ENCODE results near the gene UBE2R2. TPM values are rescaled to one million over a fixed set of nuclear protein-coding genes. Genes with fewer than 3 reads are reported as not detected.

The UBE2R2 gene
- total RNA-seq, 2 experiments from 2014 or later: 22.7 to 24.5 TPM

- TF ChIP-seq, protein P1, sequence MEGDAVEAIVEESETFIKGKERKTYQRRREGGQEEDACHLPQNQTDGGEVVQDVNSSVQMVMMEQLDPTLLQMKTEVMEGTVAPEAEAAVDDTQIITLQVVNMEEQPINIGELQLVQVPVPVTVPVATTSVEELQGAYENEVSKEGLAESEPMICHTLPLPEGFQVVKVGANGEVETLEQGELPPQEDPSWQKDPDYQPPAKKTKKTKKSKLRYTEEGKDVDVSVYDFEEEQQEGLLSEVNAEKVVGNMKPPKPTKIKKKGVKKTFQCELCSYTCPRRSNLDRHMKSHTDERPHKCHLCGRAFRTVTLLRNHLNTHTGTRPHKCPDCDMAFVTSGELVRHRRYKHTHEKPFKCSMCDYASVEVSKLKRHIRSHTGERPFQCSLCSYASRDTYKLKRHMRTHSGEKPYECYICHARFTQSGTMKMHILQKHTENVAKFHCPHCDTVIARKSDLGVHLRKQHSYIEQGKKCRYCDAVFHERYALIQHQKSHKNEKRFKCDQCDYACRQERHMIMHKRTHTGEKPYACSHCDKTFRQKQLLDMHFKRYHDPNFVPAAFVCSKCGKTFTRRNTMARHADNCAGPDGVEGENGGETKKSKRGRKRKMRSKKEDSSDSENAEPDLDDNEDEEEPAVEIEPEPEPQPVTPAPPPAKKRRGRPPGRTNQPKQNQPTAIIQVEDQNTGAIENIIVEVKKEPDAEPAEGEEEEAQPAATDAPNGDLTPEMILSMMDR (IDR thresholded peaks at IDR 0.05): no peak
- intact Hi-C loops (cut with DNase I, micrococcal nuclease): no loop called here
- Histone ChIP-seq H3K4me3 (ENCODE audit: low read length) (no peak overlapping the region), H3K9me3 (ENCODE audit: control insufficient read depth in 1 of 2, insufficient read depth in 1 of 2, low read length in 2 of 2) (no peaks in the 10 kb centered on the region), H3K4me1 (ENCODE audit: insufficient read depth, low read length) (no peaks in the 10 kb centered on the region), H3K27me3 (ENCODE audit: control insufficient read depth in 1 of 2, insufficient read depth in 2 of 2, low read length in 2 of 2) (peaks cover 4 to 7% of the 10 kb centered on the region in 2 experiments), H3K36me3 (ENCODE audit: insufficient read depth, low read length) (no peaks in the 10 kb centered on the region), H3K27ac (ENCODE audit: low read depth in 1 of 2, low read length in 2 of 2) (no peak overlapping the region)
- no peaks in the 10 kb centered on the region for H3K36me3 Mint-ChIP-seq (ENCODE audit: low read depth)
- ChIA-PET POLR2A (no interaction called here), CTCF (no interaction called here)
- no peak overlapping the region for H3K27ac Mint-ChIP-seq
- DNase-seq (no peak), ATAC-seq (ENCODE audit: poor library complexity) (no peak)
- H3K27me3 Mint-ChIP-seq: peaks cover 26% of the 10 kb centered on the region
- no peaks in the 10 kb centered on the region for H3K4me1 Mint-ChIP-seq (ENCODE audit: low read depth)
- no peaks in the 10 kb centered on the region for H3K9me3 Mint-ChIP-seq
- H3K4me3 Mint-ChIP-seq: no peak overlapping the region
Observed at GRCh38 chr9:33797837-33798236, 19.1 kb upstream of the UBE2R2 start.

DNA sequence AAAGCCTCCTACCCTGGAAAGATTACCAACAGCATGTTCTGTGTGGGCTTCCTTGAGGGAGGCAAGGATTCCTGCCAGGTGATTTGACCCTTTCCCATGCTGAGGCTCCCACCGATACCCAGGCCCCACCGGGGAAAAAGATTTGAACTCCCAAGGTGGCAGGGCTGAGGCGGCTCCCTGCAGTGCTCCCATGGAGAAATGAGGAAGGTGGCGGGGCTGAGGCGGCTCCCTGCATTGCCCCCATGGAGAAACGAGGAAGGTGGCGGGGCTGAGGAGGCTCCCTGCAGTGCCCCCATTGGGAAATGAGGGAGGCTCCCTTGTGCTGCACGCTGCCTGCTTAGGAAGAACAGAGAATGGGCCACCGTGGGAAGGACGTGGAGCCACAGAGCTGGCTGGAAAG lies 18.4 kb upstream of the UBE2R2 start:
- intact Hi-C loops (cut with DNase I, micrococcal nuclease): no loop called here
- Histone ChIP-seq H3K36me3 (ENCODE audit: insufficient read depth, low read length) (no peaks in the 10 kb centered on the region), H3K4me1 (ENCODE audit: insufficient read depth, low read length) (no peaks in the 10 kb centered on the region), H3K27me3 (ENCODE audit: control insufficient read depth in 1 of 2, insufficient read depth in 2 of 2, low read length in 2 of 2) (peaks cover 4 to 7% of the 10 kb centered on the region in 2 experiments), H3K9me3 (ENCODE audit: control insufficient read depth in 1 of 2, insufficient read depth in 1 of 2, low read length in 2 of 2) (no peaks in the 10 kb centered on the region), H3K27ac (ENCODE audit: low read depth in 1 of 2, low read length in 2 of 2) (no peak overlapping the region), H3K4me3 (ENCODE audit: low read length) (no peak overlapping the region)
- POLR2A ChIA-PET: no interaction called here
- TF ChIP-seq, protein P1 (IDR thresholded peaks at IDR 0.05): no peak
- Mint-ChIP-seq H3K27me3 (peaks cover 26% of the 10 kb centered on the region), H3K4me3 (no peak overlapping the region), H3K36me3 (ENCODE audit: low read depth) (no peaks in the 10 kb centered on the region), H3K9me3 (no peaks in the 10 kb centered on the region), H3K4me1 (ENCODE audit: low read depth) (no peaks in the 10 kb centered on the region), H3K27ac (no peak overlapping the region)
- CTCF ChIA-PET: no interaction called here
- ATAC-seq (ENCODE audit: poor library complexity) (no peak), DNase-seq (no peak)

DNA sequence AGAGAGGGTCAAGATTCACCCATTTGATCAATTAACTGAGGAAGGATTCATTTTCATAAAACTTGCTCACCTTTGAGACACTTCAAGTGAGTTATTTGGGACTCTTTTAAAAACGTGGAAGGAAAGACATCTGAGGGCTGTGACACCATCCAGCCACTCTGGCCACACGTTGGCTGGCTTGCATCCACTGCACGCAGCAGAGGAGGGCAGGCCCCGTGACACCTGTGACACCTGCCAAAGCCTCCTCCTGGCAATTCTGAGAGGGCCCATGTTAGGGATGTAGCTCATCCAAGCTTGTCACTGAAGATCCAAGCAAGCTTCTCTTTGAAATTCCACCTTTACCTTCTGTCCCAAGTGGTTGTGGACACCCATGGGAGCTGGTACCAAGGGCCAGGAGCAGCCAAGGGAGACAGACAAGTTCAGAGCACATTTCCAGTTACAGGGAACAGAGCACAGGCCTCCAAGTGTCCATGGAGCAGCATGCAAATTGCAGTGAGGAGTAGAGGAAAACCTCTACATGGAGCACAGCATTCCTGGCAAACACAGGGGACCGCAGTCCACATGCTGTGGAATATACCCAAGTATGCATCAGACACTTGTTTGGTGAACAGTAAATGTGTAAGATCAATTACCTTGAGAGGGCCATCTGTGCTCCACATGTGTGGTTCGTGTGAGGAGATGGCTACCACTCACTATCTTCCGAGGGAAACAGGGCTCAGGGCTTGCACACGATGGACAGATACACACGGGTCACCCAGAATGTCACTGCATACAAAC lies 16.8 kb upstream of the UBE2R2 start:
- Mint-ChIP-seq H3K4me1 (ENCODE audit: low read depth) (no peaks in the 10 kb centered on the region), H3K27ac (no peak overlapping the region), H3K36me3 (ENCODE audit: low read depth) (no peaks in the 10 kb centered on the region), H3K27me3 (peaks cover 26% of the 10 kb centered on the region), H3K4me3 (no peak overlapping the region), H3K9me3 (no peaks in the 10 kb centered on the region)
- Histone ChIP-seq H3K27me3 (ENCODE audit: control insufficient read depth in 1 of 2, insufficient read depth in 2 of 2, low read length in 2 of 2) (peaks cover 4 to 7% of the 10 kb centered on the region in 2 experiments), H3K4me1 (ENCODE audit: insufficient read depth, low read length) (no peaks in the 10 kb centered on the region), H3K27ac (ENCODE audit: low read depth in 1 of 2, low read length in 2 of 2) (no peak overlapping the region), H3K9me3 (ENCODE audit: control insufficient read depth in 1 of 2, insufficient read depth in 1 of 2, low read length in 2 of 2) (no peaks in the 10 kb centered on the region), H3K36me3 (ENCODE audit: insufficient read depth, low read length) (no peaks in the 10 kb centered on the region), H3K4me3 (ENCODE audit: low read length) (no peak overlapping the region)
- intact Hi-C loops (cut with DNase I, micrococcal nuclease): no loop called here
- ChIA-PET POLR2A (no interaction called here), CTCF (interaction anchor here (0.5 kb wide), 1 partner anchor 25 kb away, joined by 3 read pairs; no protein-coding TSS in a partner anchor)
- no peak for ATAC-seq (ENCODE audit: poor library complexity)
- DNase-seq: no peak
- TF ChIP-seq, protein P1 (IDR thresholded peaks at IDR 0.05): no peak

All from CD4-positive, alpha-beta T cell (primary cell).